NCI-H2081 (cell line): ENCODE data around the gene MDM2.
"Not testable (repeated sequence)": the region's sequence is repeated elsewhere in the genome, so short reads cannot be mapped to it uniquely, and the experiment has no call there.

Experiments used
- DNase-seq, 2 experiments: peaks; one replicate each; lab custom pipeline; 2025; lab: John Stamatoyannopoulos, UW

Gene MDM2

DNA sequence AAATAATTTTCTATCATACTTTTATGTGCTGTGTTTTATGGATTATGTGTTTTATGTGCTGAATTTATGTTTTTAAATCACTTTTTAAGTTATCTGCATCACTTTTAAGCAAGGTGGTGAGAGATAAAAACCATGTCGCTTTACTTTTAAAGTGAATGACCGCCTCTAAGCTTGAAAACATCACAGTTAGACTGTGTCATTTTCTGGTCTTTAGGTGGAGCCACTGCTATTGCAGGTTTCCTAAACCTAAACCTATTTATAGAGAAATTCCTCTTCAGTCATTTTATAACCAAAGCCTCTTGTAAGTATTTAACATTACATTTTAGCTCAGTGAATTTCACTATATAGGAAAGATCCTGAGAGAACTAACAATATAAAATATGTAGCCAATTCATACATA, 21.0 kb upstream of the MDM2 start:
- no peak for DNase-seq

DNA sequence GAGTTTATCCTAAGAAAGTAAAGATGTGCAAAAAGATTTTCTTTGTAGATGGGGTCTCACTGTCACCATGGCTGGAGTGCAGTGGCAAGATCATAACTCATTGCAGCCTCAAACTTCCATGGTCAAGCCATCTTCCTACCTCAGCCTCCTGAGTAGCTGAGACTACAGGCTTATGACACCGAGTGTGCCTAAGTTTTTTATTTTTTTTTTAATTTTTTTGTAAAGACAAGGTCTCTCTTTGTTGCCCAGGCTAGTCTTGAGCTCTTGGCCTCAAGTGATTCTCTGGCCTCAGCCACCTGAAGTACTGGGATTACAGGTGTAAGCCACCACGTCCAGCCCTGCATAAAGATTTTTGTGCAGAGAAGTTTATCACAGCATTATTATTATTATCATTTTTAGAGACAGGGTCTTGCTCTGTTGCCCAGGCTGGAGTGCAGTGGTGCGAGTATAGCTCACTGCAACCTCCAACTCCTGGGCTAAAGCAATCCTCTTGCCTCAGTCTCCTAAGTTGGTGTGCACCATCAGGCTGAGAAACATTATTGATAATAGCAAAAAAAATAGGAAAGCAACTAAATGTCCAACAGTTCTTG, 19.3 kb upstream of the MDM2 start:
- DNase-seq: no peak

DNA sequence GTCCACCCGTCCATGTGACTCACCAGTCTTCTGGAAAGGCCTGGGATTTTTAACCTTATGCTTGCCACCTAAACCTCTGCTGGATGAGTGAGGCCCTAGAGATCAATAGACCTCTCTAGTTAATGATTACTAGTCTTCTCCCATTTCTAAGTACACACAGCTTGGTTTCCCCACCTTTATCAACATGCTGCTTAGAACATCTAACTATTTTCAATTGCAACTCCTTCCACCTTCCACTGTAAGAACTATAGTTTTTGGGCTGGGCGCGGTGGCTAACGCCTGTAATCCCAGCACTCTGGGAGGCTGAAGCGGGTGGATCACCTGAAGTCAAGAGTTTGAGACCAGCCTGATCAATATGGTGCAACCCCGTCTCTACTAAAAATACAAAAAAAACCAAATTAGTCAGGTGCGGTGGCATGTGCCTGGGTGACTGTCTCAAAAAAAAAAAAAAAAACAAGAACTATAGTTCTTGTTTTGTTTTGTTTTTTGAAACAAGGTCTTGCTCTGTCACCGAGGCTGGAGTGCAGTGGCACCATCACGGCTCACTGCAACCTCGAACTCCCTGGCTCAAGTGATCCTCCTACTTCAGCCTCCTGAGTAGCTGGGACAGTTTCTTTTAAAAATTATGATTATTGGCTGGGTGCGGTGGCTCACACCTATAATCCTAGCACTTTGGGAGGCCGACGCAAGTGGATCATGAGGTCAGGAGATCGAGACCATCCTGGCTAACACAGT, 18.7 kb upstream of the MDM2 start:
- DNase-seq: no peak

DNA sequence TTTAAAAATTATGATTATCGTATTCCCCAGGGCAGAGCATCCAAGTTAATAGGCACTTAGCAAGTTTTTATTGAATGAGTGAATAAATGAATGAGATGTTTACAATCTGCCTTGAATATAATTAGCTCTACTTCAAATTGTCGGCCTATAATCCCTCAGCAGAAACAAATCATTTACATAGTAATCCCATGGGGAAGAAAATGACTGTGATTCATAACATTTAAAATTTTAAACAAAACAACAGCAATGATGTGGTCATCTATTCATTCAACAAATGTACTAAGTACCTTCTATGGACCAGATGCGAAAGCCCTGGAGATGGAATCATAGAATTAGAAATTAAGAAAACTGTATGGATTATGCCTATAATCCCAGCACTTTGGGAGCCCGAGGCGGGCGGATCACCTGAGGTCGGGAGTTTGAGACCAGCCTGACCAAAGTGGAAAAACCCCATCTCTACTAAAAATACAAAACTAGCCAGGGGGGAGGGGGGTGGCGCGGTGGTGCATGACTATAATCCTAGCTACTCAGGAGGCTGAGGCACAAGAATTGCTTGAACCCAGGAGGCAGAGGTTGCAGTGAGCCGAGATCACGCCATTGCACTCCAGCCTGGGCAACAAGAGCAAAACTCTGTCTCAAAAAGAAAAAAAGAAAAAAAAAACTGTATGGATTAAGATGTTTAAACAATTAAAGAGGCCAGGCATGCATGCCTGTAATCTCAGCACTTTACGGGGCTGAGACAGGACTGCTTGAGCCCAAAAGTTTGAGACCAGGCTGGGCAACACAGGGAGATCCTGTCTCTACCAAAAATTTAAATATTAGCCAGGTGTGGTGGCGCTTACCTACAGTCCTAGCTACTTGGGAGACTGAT, 17.7 kb upstream of the MDM2 start:
- no peak for DNase-seq

DNA sequence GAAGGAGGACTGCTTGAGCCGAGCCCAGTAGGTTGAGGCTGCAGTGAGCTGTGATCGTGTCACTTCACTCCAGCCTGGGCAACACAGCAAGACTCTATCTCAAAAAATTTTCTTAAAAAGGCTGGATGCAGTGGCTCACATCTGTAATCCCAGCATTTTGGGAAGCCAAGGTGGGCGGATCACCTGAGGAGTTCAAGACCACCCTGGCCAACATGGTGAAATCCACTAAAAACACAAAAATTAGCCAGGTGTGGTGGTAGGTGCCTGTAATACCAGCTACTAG, 17.1 kb upstream of the MDM2 start:
- no peak for DNase-seq

DNA sequence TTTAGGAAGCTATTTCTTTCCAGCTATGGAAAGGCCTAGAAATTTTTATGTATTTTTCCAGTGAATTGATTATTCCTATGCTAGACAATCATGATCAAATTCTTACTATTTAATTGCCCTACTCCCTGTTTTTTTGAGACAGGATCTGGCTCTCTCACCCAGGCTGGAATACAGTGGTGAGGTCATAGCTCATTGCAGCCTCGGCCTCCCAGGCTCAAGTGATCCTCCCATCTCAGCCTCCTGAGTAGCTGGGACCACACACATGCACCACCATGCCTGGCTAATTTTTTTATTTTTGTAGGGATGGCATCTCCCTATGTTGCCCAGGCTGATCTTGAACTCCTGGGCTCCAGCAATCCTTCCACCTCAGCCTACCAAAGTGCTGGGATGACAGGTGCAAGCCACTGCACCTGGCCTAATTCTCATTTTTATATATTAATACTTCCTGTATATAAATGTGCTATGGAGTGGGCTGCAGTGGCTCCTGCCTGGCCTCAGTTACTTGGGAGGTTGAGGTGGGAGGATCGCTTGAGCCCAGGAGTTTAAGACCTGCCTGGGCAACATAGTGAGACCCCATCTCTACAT, 16.0 kb upstream of the MDM2 start:
- no peak for DNase-seq

DNA sequence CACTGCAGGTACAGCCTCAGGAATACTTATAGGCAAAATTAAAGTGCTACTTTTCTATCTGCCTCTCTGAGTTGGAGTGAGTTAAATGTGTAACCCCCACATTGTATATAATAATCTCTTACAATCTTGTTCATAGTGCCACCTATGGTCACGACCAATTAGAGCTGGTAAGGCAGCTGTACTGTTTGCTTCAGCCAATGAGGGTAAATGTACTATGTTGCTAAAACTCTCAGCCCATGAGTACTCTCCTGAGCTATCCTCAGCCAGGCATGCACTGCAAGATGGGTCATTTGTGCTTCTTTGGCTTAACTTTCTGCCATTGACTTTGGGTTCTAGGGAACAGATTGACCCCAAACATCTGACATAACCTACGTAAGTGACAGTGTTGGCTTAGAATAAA, 15.0 kb upstream of the MDM2 start:
- peak in 1 of 2 experiments; percentile 6 for DNase-seq

DNA sequence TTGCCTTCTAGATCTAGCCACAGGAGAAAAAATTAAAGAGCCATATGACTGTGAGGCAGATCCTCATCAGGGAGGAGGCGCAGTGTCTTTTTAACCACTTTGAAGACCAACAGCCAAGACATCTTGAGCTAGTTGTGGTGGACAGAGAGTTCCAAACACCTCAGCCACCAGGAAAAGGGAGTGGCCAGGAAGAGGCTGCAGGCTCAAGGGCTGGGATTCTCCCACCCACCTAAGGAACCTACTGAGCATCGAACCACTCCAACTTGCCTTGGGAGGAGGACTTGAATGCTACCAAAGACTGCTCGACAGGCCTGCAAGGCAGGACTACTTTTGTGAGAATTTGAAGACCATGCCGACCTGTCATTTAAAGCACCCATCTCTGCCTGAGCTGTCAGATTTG, 14.5 kb upstream of the MDM2 start:
- no peak for DNase-seq

DNA sequence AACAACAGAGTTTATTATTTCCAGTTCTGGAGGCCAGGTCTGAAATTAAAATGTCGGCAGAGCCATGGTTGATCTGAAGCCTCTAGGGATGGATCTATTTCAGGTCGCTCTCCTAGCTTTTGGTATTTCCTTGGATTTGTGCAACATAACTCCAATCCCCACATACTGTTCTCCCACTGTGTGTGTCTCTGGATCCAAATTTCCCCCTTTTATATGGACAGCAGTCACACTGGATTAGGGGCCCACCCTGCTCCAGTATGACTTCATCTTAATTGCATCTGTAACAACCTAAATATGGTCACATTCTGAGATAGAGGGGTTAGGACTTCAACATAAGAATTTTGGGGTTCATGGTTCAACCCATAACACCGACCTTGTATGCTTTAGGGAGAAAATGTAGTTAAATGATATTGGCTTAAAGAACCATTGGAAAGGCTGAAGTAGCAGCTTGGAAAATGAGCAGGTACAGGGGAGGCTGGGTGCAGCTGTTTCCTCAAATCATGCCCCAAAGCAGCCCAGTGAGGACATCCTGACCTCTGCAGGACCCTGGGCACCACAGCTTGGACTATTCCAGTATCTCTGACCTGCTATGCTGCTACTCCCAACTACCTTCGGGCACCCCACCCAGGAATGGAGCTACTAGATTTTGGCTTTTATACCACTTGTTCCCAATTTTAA, 13.9 kb upstream of the MDM2 start:
- no peak for DNase-seq

DNA sequence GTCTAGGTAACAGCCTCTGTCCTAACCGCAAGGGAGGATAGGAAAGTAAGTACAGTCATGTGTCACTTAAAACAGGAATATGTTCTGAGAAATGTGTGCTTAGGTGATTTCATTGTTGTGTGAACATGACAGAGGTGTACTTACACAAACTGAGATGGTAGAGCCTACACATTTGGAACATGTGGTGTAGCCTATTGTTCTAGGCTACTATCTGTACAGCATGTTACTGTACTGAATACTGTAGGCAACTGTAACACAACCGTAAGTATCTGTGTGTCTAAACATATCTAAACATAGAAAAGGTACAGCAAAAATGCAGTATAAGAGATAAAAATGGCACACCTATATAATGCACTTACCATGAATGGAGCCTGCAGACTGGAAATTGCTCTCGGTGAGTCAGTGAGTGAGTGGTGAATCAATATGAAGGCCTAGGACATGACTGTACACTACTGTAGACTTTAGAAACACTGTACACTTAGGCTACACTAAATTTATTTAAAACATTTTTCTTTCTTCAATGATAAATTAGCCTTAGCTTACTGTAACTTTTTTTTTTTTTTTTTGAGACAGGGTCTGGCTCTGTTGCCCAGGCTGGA, 13.2 kb upstream of the MDM2 start:
- DNase-seq: no peak

DNA sequence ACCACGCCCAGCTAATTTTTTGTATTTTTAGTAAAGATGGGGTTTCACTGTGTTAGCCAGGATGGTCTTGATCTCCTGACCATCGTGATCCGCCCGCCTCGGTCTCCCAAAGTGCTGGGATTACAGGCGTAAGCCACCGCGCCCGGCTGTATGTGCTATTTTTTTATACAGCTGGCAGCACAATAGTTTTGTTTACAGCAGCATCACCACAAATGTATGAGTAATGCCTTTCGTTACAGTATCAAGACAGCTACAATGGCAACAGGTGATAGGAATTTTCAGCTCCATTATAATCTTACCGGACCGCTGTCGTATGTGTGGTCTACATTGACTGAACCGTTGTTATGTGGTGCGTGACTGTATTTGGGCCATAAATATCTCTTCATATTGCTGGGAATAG, 11.6 kb upstream of the MDM2 start:
- DNase-seq: no peak

DNA sequence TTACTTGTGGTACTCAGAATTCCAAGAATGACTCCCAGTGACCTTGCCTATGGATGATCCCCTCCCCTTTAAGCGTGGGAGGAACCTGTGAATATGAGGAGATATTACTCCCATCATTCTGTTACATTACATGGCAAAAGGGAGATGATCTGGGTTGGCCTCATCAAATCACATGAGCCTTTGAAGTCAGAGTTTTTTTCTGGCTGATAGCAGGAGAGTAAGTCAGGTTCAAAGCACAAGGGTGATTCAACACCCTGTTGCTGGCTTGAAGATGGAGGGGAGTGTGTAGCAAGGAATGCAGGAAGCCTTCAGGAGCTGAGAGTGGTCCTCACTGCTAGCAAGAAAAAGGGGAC, 9.1 kb upstream of the MDM2 start:
- DNase-seq: no peak

DNA sequence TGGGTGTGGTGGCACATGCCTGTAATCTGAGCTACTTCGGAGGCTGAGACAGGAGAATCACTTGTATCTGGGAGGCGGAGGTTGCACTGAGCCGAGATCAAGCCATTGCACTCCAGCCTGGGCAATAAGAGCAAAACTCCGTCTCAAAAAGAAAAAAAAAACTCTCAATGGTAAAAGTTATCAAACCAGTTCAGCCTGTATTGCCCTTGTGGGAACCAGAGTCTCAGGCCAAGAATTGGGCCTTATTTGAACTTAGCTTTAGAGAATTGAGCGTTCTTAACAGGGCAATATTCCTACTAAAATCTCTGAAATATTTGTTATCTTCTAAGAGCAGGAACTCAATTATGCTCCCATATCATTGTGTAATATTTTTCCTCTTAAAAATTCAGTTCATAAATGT, 7.7 kb upstream of the MDM2 start:
- no peak for DNase-seq

DNA sequence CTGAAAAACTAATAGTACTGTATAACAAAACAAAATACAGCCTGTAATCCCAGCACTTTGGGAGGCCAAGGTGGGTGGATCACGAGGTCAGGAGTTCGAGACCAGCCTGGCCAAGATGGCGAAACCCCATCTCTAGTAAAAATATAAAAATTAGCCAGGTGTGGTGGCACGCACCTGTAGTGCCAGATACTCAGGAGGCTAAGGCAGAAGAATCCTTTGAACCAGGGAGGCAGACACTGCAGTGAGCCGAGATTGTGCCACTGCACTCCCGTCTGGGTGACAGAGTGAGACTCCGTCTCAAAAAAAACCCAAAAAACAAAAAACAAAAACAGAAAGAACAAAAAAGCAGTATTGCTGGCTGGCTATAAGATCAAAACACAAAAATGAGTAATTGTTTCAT, 6.9 kb upstream of the MDM2 start:
- DNase-seq: not testable (repeated sequence)

DNA sequence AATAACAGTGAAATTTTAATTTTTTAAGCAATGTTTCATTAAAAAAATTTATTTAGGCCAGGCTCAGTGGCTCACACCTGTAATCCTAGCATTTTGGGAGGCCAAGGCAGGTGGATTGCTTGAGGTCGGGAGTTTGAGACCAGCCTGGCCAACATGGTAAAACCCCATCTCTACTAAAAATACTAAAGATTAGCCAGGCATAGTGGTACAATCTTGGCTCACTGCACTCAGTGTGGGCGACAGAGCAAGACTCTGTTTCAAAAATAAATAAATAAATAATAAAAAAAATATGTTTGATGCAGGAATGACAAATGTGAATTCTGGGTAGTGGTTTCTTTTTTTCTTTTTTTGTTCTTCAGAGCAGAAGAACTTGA, 5.6 kb upstream of the MDM2 start:
- not testable (repeated sequence) for DNase-seq

DNA sequence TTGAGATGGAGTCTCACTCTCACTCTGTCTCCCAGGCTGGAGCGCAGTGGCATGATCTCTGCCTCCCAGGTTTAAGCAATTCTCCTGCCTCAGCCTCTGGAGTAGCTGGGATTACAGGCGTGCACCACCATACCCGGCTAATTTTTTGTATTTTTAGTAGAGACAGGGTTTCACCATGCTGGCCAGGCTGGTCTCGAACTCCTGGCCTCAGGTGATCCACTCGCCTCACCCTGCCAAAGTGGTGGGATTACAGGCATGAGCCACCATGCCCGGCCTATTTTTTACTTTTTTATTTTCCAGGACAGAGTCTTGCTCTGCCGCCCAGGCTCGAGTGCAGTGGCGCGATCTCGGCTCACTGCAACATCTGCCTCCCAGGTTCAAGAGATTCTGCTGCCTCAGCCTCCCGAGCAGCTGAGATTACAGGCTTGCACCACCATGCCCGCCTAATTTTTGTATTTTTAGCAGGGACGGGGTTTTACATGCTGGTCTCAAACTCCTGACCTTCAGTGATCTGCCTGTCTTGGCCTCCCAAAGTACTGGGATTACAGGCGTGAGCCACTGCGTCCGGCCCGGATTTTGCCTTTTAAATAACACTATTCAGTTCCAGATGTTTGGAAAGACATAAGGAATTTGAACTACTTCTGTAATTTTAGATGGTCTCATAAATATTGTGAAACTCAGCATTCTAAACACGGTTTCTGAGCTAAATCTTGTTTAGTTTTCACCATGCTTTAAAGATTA, 4.9 kb upstream of the MDM2 start:
- DNase-seq: not testable (repeated sequence)

DNA sequence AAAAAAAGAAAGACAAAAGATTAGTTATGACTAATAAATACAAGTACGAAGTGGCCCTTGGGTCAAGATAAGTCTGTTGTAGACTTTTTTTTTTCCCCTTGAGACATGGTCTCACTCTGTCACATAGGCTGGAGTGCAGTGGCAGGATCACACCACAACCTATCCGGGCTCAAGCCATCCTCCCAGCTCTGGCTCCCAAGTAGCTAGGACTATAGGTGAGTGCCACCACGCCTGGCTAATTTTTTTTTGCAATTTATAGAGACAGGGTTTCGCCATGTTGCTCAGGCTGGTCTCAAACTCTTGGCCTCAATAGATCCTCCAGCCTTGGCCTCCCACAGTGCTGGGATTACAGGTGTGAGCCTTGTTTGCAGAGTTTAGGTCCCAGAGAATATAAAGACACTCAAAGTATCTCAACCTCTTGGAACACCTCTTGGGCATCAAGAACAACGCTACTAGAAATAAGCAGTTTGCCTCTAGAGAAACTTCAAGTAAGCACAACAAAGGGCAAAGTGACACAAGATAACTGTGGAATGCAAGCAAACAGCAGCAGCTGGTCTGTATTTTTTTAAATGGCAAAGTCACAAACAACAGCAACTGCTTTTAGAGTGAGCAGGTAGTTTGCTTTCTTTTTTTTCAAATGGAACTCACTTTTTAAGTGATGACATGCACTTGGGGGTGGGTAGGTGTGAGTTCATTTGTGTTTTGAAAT, 3.9 kb upstream of the MDM2 start:
- no peak for DNase-seq

DNA sequence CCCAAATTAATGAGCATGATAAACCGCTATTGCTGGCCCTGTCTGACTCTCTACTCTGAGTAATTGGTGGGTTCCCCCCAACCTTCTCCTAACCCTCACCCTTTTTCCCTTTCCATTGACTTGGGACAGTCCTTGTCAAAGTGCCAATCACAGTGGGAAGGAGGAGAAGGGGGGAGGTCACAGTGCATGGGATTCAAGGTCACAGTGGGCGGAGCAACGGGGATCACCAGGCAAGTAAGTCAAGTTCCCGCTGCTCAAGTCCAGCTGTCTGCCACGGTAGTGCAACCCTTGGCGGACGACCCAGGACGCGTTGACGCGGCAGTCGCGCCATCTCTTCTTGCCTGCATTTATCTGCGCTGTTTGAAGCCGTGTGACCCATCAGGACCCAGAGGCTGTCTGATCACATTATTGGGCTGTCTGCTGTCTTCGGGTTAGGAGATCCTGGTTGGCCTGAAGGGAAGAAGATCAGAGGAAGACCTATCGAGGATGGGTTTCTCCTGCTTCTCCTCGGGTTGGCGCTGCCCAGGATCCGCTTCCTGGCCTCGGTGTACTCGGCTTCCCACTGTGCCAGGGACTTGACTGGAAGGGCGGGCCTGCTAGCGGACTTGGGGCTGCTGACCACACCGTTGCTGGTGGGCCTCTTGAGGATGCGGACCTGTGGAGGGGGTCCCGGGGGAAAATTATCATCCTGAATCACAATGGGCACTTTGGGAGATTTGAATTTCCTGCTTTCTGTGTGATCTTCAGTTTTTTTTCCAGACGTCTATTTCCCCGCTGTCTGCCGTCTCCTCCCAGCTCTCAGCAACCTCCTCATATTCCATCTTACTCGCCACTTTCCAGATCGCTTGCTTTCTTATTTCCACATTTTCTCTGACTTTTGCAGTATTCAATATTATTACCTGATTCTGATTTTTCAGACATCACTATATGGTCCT, 3.1 kb upstream of the MDM2 start:
- no peak for DNase-seq

DNA sequence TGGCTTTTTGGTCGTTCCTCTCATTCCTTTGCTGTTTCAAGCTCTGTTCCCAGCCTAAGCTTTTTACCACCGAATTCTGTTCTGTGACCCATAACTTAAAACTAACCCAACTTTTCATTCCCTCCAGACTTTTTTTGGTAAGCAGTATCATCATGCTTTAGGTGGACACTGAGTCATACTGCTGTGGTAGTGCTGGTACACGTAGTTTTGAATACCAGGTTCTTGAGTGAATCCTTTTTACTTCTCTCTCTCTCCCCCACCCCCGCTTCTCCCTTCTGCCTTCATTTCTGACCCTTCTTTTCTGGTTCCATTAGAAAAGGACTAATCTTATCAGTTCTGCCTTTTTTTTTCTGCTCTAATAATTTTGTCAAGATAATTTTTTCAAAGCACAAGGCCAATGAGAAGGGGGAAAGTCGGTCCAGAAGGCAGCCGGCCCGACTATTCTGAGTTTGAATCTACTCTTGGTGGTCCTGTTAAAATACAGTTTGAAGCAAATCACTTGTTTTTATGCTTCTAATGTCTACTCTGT, 2.3 kb upstream of the MDM2 start:
- no peak for DNase-seq
